ENCODE results near the gene SORCS2.

GRCh38 chr4:7151668-7152227, 40.6 kb upstream of the SORCS2 start:
- TF ChIP-seq CTCF (optimal IDR thresholded peaks at IDR 0.05 in 1 of 3, IDR thresholded peaks at IDR 0.05 in 1 of 3, conservative IDR thresholded peaks at IDR 0.05 in 1 of 3; ENCODE audit: extremely low read depth in 1 of 3, insufficient read depth in 2 of 3, low read length in 3 of 3), result peak in 1 of 3 experiments; percentile 47
- no peak for TF ChIP-seq EZH2 (IDR thresholded peaks at IDR 0.05; ENCODE audit: low read length)

Data from keratinocyte (primary cell).